WTC11 (cell line): ENCODE data around the gene OSBPL10. TPM values are rescaled to one million over a fixed set of nuclear protein-coding genes. Genes with fewer than 3 reads are reported as not detected.
A peak's percentile ranks its signal among the peaks of the same experiment; 100 is the strongest.

ENCODE experiments used
- ATAC-seq: fragments of 200-7000 bp; cut with Tn5 transposase; 2 replicates; pipeline ENCODE4 v1.10.0; 2021; ENCODE audit warnings: mild to moderate bottlenecking, moderate library complexity
- CTCF ChIA-PET: fragments of 300-600 bp; sonication (Branson Sonifier 250); formaldehyde crosslinking; loops from one replicate; lab custom pipeline; 2021; ENCODE audit warnings: antibody characterized with exemption; lab: Charles Lee
- POLR2A ChIA-PET: fragments of 350-600 bp; sonication (Branson Sonifier 250); formaldehyde crosslinking; loops from one replicate; lab custom pipeline; 2021; ENCODE audit warnings: antibody characterized with exemption; lab: Charles Lee
- DNase-seq: peaks from one replicate; pipeline ENCODE4 v3.0.0; 2021; ENCODE audit warnings: low spot score
- H3K27ac Mint-ChIP-seq: 2 replicates; pipeline ENCODE4 v1.8.0; 2021; ENCODE audit warnings: mixed read lengths
- H3K27me3 Mint-ChIP-seq: 2 replicates; pipeline ENCODE4 v1.8.0; 2021; ENCODE audit warnings: low read depth, mild to moderate bottlenecking, moderate library complexity, mixed read lengths
- H3K36me3 Mint-ChIP-seq: 2 replicates; pipeline ENCODE4 v1.8.0; 2021; ENCODE audit warnings: mixed read lengths
- H3K4me1 Mint-ChIP-seq: 2 replicates; pipeline ENCODE4 v1.8.0; 2022; ENCODE audit warnings: mixed read lengths
- H3K4me3 Mint-ChIP-seq: 2 replicates; pipeline ENCODE4 v1.8.0; 2021; ENCODE audit warnings: mild to moderate bottlenecking, moderate library complexity, mixed read lengths
- H3K9me3 Mint-ChIP-seq: 2 replicates; pipeline ENCODE4 v1.8.0; 2021; ENCODE audit warnings: mixed read lengths
- AR ChIP-seq: fragments of 250-450 bp; sonication (Bioruptor Pico); IDR thresholded peaks from 2 replicates; pipeline ENCODE4 v1.9.0; 2021; ENCODE audit warnings: mild to moderate bottlenecking
- CDX4 ChIP-seq: fragments of 250-450 bp; sonication (Bioruptor Pico); IDR thresholded peaks from 2 replicates; pipeline ENCODE4 v1.9.0; 2021; ENCODE audit warnings: moderate library complexity, mild to moderate bottlenecking, inconsistent platforms, borderline replicate concordance
- E2F5 ChIP-seq: sonication (generic); formaldehyde crosslinking; IDR thresholded peaks from 2 replicates; pipeline ENCODE4 v1.8.1; 2022; ENCODE audit warnings: mild to moderate bottlenecking, moderate library complexity, missing genetic modification reagents
- ERG ChIP-seq: fragments of 250-450 bp; sonication (Bioruptor Pico); IDR thresholded peaks from 2 replicates; pipeline ENCODE4 v1.8.0; 2021; ENCODE audit warnings: mild to moderate bottlenecking
- GABPB1 ChIP-seq: sonication (generic); formaldehyde crosslinking; IDR thresholded peaks from 2 replicates; pipeline ENCODE4 v1.8.1; 2023; ENCODE audit warnings: mild to moderate bottlenecking, missing genetic modification reagents
- GRHL2 ChIP-seq: fragments of 250-450 bp; sonication (Bioruptor Pico); IDR thresholded peaks from 2 replicates; pipeline ENCODE4 v1.8.0; 2022; ENCODE audit warnings: mild to moderate bottlenecking, moderate library complexity; ENCODE audit not compliant: insufficient replicate concordance, severe bottlenecking
- JUN ChIP-seq: sonication (generic); formaldehyde crosslinking; IDR thresholded peaks from 2 replicates; pipeline ENCODE4 v1.8.0; 2023; ENCODE audit warnings: mild to moderate bottlenecking, missing genetic modification reagents
- OVOL2 ChIP-seq: fragments of 250-450 bp; sonication (Bioruptor Pico); IDR thresholded peaks from 2 replicates; pipeline ENCODE4 v1.9.0; 2021; ENCODE audit warnings: mild to moderate bottlenecking, borderline replicate concordance
- SOX15 ChIP-seq: fragments of 250-450 bp; sonication (Bioruptor Pico); IDR thresholded peaks from 2 replicates; pipeline ENCODE4 v1.9.0; 2021; ENCODE audit warnings: mild to moderate bottlenecking
- SP1 ChIP-seq: sonication (generic); formaldehyde crosslinking; conservative IDR thresholded peaks from 2 replicates; pipeline ENCODE4 v1.8.1; 2022; ENCODE audit warnings: missing genetic modification reagents
- TCF7 ChIP-seq: sonication (generic); formaldehyde crosslinking; IDR thresholded peaks from 2 replicates; pipeline ENCODE4 v1.8.0; 2022; ENCODE audit warnings: mild to moderate bottlenecking, low read depth, missing genetic modification reagents, moderate library complexity
- TEAD1 ChIP-seq: sonication (generic); formaldehyde crosslinking; IDR thresholded peaks from 2 replicates; pipeline ENCODE4 v1.8.0; 2022; ENCODE audit warnings: mild to moderate bottlenecking, missing genetic modification reagents
- TEAD4 ChIP-seq: sonication (generic); formaldehyde crosslinking; IDR thresholded peaks from 2 replicates; pipeline ENCODE4 v1.8.0; 2022; ENCODE audit warnings: mild to moderate bottlenecking, missing genetic modification reagents
- TP53 ChIP-seq: sonication (generic); formaldehyde crosslinking; IDR thresholded peaks from 2 replicates; pipeline ENCODE4 v1.8.1; 2023; ENCODE audit warnings: mild to moderate bottlenecking, missing genetic modification reagents
- USF1 ChIP-seq: sonication (generic); formaldehyde crosslinking; IDR thresholded peaks from 2 replicates; pipeline ENCODE4 v1.8.0; 2022; ENCODE audit warnings: mild to moderate bottlenecking, missing genetic modification reagents
- ZNF416 ChIP-seq: fragments of 250-450 bp; sonication (Bioruptor Pico); IDR thresholded peaks from 2 replicates; pipeline ENCODE4 v1.9.0; 2021; ENCODE audit warnings: mild to moderate bottlenecking, inconsistent platforms
- ZNF423 ChIP-seq: fragments of 250-450 bp; sonication (Bioruptor Pico); IDR thresholded peaks from 2 replicates; pipeline ENCODE4 v2.1.2; 2022; ENCODE audit warnings: mild to moderate bottlenecking, moderate library complexity
- ZNF512 ChIP-seq: sonication (generic); formaldehyde crosslinking; IDR thresholded peaks from 2 replicates; pipeline ENCODE4 v1.8.1; 2022; ENCODE audit warnings: missing genetic modification reagents, borderline replicate concordance
- ZNF532 ChIP-seq: fragments of 250-450 bp; sonication (Bioruptor Pico); IDR thresholded peaks from 2 replicates; pipeline ENCODE4 v1.9.0; 2021; ENCODE audit warnings: mild to moderate bottlenecking, borderline replicate concordance
- ZNF671 ChIP-seq: fragments of 250-450 bp; sonication (Bioruptor Pico); IDR thresholded peaks from 2 replicates; pipeline ENCODE4 v1.8.0; 2021; ENCODE audit warnings: mild to moderate bottlenecking
- total RNA-seq: library from RNA; stranded (reverse); gene quantifications from 3 replicates; pipeline ENCODE4 v1.2.3, GENCODE V29; 2021

OSBPL10 gene
- total RNA-seq, 1 experiment from 2014 or later: 84.1 TPM

- H3K36me3 Mint-ChIP-seq: no peaks in the 10 kb centered on the region
- H3K4me1 Mint-ChIP-seq: peaks cover 84% of the 10 kb centered on the region
- ATAC-seq (peak; percentile 16), DNase-seq (no peak)
- H3K9me3 Mint-ChIP-seq: 0 out of 2 replicates have a peak, but pooled peaks cover 3% of the 10 kb centered on the region
- no peak for TF ChIP-seq GABPB1 (CRISPR knock-in tag)
- no peak for TF ChIP-seq CDX4 (CRISPR knock-in tag)
- TF ChIP-seq ZNF416 (CRISPR knock-in tag): no peak
- no peak for TF ChIP-seq E2F5 (CRISPR knock-in tag)
- no peak for TF ChIP-seq ZNF512 (CRISPR knock-in tag)
- no peak for TF ChIP-seq ZNF532
- TF ChIP-seq GRHL2 (CRISPR knock-in tag): no peak
- no peak for TF ChIP-seq ERG (CRISPR knock-in tag)
- TF ChIP-seq SP1: no peak
- TF ChIP-seq ZNF423 (CRISPR knock-in tag): no peak
- TF ChIP-seq ZNF671: no peak
- no peak for TF ChIP-seq JUN (CRISPR knock-in tag)
- TF ChIP-seq TP53 (CRISPR knock-in tag): no peak
- no peak for TF ChIP-seq AR
- no peak for TF ChIP-seq TEAD4
- TF ChIP-seq OVOL2: no peak
- TF ChIP-seq TCF7 (CRISPR knock-in tag): no peak
- TF ChIP-seq USF1 (CRISPR knock-in tag): no peak
- no peak for TF ChIP-seq TEAD1
- no peak for TF ChIP-seq SOX15 (CRISPR knock-in tag)
- no peak overlapping the region; the same call in 1 of the 2 replicates for H3K4me3 Mint-ChIP-seq
- no peaks in the 10 kb centered on the region for H3K27me3 Mint-ChIP-seq
- H3K27ac Mint-ChIP-seq: peak overlapping the region; percentile 76
- ChIA-PET CTCF (no interaction called here), POLR2A (no interaction called here)
These were observed 88.0 kb downstream of the OSBPL10 start for GRCh38 chr3:31892916-31893573.
